Neural progenitor cell (in vitro differentiated cells): ENCODE measurements around the gene PDCD1LG2.

ENCODE experiments used
- CTCF ChIP-seq: fragments of 200-600 bp; sonication (generic); IDR thresholded peaks from 2 replicates; pipeline ENCODE4 v1.5.1; 2017; ENCODE audit warnings: antibody characterized with exemption, mild to moderate bottlenecking
- EZH2 ChIP-seq: fragments of 200-600 bp; sonication (generic); IDR thresholded peaks from 2 replicates; pipeline ENCODE4 v1.6.1; 2017; ENCODE audit warnings: antibody characterized with exemption, mild to moderate bottlenecking, moderate library complexity
- EZH2phosphoT487 ChIP-seq: fragments of 200-600 bp; sonication (generic); IDR thresholded peaks from 2 replicates; pipeline ENCODE4 v1.6.1; 2017; ENCODE audit warnings: antibody characterized with exemption

GRCh38 chr9:5617749-5618148, 107.4 kb downstream of the PDCD1LG2 start:
- TF ChIP-seq CTCF, result no peak
- no peak for TF ChIP-seq EZH2
- TF ChIP-seq EZH2phosphoT487, result no peak
